HG02885 (cell line): ENCODE measurements around the gene MAMDC2.

Experiments
- ATAC-seq: cut with Tn5 transposase; IDR thresholded peaks from one replicate; pipeline ENCODE4 v1.9.1; 2021; ENCODE audit warnings: mild to moderate bottlenecking; ENCODE audit not compliant: unreplicated experiment, poor library complexity

MAMDC2 gene

GRCh38 chr9:70060883-70061507 is 17.3 kb downstream of the MAMDC2 start:
- ATAC-seq = peak; percentile 96

- ATAC-seq = no peak
These were observed 18.1 kb downstream of the MAMDC2 start for GRCh38 chr9:70061776-70062175.

- no peak for ATAC-seq
These were observed 20.8 kb downstream of the MAMDC2 start for GRCh38 chr9:70064496-70064895.

DNA sequence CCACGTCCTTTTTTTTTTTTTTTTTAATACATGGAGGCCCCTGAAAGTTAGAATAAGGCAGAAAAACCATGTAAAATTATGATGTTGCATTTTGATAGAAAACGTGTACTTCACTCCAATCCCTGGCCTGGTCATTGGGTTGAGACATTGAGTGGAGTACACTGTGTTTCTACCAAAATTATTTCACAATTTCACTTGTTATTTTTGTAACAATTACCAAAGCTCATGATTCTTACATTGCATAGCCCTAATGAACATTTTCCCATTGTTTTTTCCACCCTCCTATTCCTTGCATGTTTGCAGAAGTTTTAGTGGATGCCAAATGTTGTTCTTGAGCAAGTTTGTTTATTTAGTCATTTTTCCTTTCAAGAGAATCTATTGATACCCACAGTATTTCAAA is 21.9 kb downstream of the MAMDC2 start:
- no peak for ATAC-seq

- ATAC-seq = no peak
These were observed 22.8 kb downstream of the MAMDC2 start for GRCh38 chr9:70066418-70066817.

- ATAC-seq = no peak
These were observed 23.2 kb downstream of the MAMDC2 start for GRCh38 chr9:70066874-70067273.

DNA sequence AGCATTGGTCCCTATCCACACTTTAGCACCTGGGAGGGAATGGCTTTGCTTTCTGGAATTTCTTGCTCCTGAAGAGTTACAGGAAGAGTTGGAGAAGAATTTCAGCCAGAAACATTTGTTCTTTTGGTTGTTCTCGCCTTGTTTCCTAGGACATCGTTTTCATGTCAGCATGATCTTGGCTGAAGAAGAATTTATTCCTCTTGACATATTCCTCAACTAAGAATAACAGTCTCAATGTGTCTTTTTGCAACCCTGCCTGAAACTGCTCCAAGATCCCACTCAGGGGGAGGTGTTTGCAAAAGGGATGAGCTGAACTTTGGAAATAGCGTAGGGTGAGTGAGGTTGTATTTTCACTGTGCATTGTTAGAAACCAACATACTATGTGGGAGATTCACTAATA is 26.1 kb downstream of the MAMDC2 start:
- no peak for ATAC-seq

- ATAC-seq = no peak
These were observed 29.5 kb downstream of the MAMDC2 start for GRCh38 chr9:70073193-70073592.

- ATAC-seq = no peak
These were observed 30.1 kb downstream of the MAMDC2 start for GRCh38 chr9:70073756-70074155.

DNA sequence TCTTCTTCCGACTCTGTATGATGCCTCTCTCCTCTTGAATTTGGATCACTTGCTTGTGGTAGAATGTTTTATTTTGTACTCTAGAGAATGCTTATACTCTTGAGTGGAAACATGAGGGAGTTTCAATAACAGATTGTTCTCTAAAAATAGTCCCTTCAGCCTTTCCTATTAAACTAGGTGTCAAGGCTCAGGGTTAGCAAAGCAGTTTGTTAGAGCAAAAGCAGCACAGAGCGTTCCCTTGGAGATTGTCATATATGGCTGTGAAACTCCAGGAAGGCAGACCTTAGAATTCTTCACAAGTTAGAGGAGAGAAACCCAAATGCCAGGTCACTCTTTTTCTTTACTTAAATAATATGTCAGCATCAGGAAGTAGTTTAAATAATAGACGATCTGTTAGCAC is 33.0 kb downstream of the MAMDC2 start:
- ATAC-seq = no peak

- no peak for ATAC-seq
These were observed 35.9 kb downstream of the MAMDC2 start for GRCh38 chr9:70079417-70080037.

GRCh38 chr9:70080481-70081119 is 37.0 kb downstream of the MAMDC2 start:
- ATAC-seq = no peak

DNA sequence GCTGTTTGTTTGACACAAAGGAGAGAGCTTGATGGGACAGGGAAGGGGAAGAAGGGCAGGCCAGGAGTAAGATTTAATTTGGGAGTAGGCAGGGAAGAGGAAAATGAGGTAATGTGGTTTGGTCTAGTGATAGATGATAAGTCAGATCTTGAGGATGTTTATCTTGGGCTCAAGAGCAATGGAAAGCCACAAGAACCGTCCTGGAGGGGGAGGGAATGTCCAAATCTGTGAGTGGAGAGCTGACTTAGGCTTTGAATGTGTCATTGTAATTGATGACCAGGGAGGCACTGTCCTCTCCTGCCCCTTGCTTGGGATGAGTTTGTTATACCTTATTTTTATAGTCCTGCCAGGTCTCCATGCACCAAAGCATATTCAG is 37.5 kb downstream of the MAMDC2 start:
- no peak for ATAC-seq

DNA sequence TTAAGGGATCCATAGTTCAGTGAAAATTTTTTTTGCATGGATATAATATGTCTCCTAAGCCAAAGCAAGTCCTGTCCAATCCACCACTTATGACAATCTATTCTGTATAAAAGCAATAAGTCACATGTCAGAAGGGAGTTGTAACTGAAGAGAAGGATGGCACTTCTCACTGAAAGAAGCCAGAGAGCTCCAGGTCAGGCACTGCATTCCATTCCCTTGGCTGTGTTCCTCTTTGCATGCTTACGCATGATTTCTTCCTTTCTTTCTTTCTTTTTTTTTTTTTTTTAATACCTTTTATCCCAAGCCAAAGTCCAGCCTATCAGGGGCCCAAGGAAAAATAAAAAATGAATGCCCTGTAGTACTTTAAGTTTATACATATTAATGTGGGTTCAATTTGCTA is 39.8 kb downstream of the MAMDC2 start:
- no peak for ATAC-seq

DNA sequence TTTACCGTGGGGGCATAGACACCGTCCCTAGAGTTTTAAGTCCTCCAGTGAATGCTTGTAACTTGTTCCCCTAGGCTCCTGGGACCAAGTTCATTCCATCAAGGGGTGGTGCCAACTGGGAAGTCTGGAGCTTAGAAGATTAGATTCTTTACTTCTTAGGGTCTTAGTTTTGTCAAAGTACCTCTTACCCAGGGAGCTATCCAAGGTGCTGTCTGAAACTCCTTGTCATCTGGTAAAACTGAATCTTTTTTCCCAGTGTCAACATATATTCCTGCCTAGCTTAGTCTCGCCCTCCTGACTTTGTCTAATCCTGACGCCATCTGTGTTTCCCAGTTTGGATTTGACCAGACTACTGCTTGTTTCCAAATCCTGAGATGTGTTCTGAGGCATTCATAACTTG is 41.6 kb downstream of the MAMDC2 start:
- no peak for ATAC-seq

GRCh38 chr9:70091103-70091502 is 47.5 kb downstream of the MAMDC2 start:
- ATAC-seq = no peak

DNA sequence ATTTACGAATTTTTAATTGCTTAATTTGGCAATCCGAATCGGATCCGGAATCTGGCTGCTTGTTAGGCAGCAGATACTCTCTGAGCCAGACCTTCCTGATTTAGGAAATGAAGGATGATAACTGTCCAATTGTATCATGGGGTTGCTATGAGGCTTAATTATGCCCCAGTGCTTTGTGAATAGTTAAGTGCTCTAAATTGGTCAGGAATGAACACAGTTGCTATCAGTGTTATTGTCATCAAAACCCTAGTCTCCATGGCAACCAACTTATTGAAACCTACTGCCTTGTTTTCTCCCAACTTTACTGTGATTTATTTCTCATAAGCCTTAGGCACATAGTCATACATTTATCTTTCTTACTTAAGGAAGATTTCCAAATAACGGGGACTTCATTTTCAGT is 47.9 kb downstream of the MAMDC2 start:
- ATAC-seq = no peak

DNA sequence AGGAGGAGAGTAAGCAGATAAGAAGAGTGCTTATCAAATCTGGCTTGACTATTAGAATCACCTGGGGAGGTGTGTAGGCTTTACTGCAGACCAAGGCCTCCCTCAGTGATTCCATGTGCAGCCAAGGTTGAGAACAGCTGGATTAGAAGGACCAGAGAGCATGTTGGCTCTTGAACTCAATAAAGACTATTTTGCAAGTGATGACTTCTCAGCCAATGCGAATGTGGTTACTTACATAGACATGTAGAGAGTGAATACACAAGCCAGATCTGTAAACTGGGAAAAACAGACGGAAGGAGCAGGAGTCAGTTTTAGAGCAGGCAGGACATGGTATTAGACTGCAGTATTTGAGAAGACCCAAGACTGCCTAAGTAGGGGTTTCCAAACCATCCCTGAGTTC is 48.5 kb downstream of the MAMDC2 start:
- ATAC-seq = no peak

- ATAC-seq = no peak
These were observed 49.4 kb downstream of the MAMDC2 start for GRCh38 chr9:70093095-70093494.

DNA sequence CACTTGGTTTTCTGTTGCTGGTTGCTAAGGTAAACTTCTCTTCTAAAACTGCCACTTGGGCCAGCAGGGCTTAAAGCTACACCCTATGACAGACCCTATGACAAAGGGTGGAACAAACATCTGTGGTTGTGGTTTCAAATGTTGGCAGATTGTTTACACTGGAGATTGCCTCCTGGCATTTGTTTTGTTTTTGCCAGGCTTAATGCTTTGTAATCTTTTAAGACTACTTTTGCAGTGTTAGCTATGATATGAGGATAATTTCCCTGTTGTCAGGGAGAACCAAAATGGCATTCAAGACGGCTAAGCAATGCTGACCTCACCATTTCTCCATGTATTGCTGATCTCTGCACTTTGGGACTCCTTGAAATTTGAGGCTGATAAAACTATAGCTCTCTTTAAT is 50.3 kb downstream of the MAMDC2 start:
- no peak for ATAC-seq

DNA sequence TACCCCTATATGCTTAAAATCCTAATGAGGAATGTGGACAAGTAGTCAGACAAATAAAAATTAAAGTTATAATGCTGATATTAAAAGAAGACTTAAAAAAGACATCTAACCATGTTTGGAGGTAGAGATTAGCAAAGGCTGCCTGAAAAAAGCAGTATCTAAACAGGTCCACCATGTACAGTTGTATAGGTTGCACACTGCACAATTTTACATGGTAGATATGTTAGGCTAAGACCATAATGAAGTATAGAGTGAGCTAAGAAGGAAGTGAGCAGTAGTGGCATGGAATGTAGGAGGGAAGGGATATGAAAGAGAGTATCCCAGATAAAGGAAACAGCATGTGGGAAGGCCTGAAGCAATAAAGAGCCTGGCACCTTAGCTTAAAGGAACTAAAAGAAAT is 51.1 kb downstream of the MAMDC2 start:
- ATAC-seq = no peak

GRCh38 chr9:70097187-70097586 is 53.5 kb downstream of the MAMDC2 start:
- no peak for ATAC-seq
